Liver (tissue), 9 donors: ENCODE data around the gene NDRG2. TPM values are rescaled to one million over a fixed set of nuclear protein-coding genes. Genes with fewer than 3 reads are reported as not detected.

Experiments
- DNase-seq: peaks from one replicate; pipeline ENCODE4 v3.0.0-alpha.2; 2017; ENCODE audit warnings: low spot score
- H3K27ac ChIP-seq, 2 donors: one replicate each; pipeline ENCODE4 v1.7.0; 2013; ENCODE audit warnings: inconsistent platforms in 2 of 2, low read length in 2 of 2, control low read depth in 1 of 2, low read depth in 1 of 2, mild to moderate bottlenecking in 1 of 2
- H3K27me3 ChIP-seq, 4 donors: one replicate each; pipeline versions ENCODE4 v1.6.1 to v1.7.0; 2013; ENCODE audit warnings: low read length in 3 of 4, inconsistent platforms in 1 of 4, mild to moderate bottlenecking in 1 of 4, moderate library complexity in 1 of 4; ENCODE audit not compliant: control insufficient read depth in 4 of 4, insufficient read depth in 4 of 4
- H3K36me3 ChIP-seq, 4 donors: one replicate each; pipeline versions ENCODE4 v1.6.1 to v1.7.0; 2013; ENCODE audit warnings: low read length in 3 of 4, mild to moderate bottlenecking in 3 of 4, low read depth in 1 of 4, moderate library complexity in 1 of 4; ENCODE audit not compliant: control insufficient read depth in 4 of 4, insufficient read depth in 3 of 4
- H3K4me1 ChIP-seq, 4 donors: one replicate each; pipeline versions ENCODE4 v1.6.1 to v1.7.0; 2013; ENCODE audit warnings: low read length in 3 of 4, mild to moderate bottlenecking in 3 of 4, moderate library complexity in 1 of 4; ENCODE audit not compliant: control insufficient read depth in 4 of 4, insufficient read depth in 4 of 4
- H3K4me3 ChIP-seq, 3 donors: one replicate each; pipeline versions ENCODE4 v1.6.1 to v1.7.0; 2013; ENCODE audit warnings: low read length in 3 of 3, control low read depth in 1 of 3, low read depth in 1 of 3, mild to moderate bottlenecking in 1 of 3
- H3K9ac ChIP-seq, 2 donors: one replicate each; pipeline ENCODE4 v1.7.0; 2013; ENCODE audit warnings: low read length in 2 of 2, mild to moderate bottlenecking in 2 of 2, moderate library complexity in 2 of 2, control low read depth in 1 of 2, low read depth in 1 of 2
- H3K9me3 ChIP-seq, 4 donors: one replicate each; pipeline versions ENCODE4 v1.6.1 to v1.7.0; 2013; ENCODE audit warnings: low read length in 3 of 4; ENCODE audit not compliant: control insufficient read depth in 4 of 4
- ATF3 ChIP-seq: IDR thresholded peaks from 2 replicates; pipeline ENCODE4 v1.6.1; 2016; ENCODE audit warnings: antibody characterized with exemption
- CTCF ChIP-seq: fragments of 150-350 bp; IDR thresholded peaks from 2 replicates; pipeline ENCODE4 v1.5.1; 2017; ENCODE audit warnings: improper control_type of control experiment, low read depth, low read length; ENCODE audit not compliant: missing input control
- EGR1 ChIP-seq, 2 donors: IDR thresholded peaks; 2 replicates each; pipeline ENCODE4 v1.6.1; 2016 to 2018; ENCODE audit warnings: antibody characterized with exemption in 2 of 2, low read depth in 2 of 2
- FOXA1 ChIP-seq: IDR thresholded peaks from 2 replicates; pipeline ENCODE4 v1.6.1; 2016; ENCODE audit warnings: antibody characterized with exemption
- FOXA2 ChIP-seq: IDR thresholded peaks from 2 replicates; pipeline ENCODE4 v1.6.1; 2016; ENCODE audit warnings: antibody characterized with exemption
- GABPA ChIP-seq, 2 donors: IDR thresholded peaks in 1 of 2; conservative IDR thresholded peaks in 1 of 2; 2 replicates each; pipeline ENCODE4 v1.6.1; 2016; ENCODE audit warnings: antibody characterized with exemption in 2 of 2, mild to moderate bottlenecking in 1 of 2, moderate library complexity in 1 of 2
- HNF4A ChIP-seq, 2 donors: conservative IDR thresholded peaks; 2 replicates each; pipeline ENCODE4 v1.6.1; 2016; ENCODE audit warnings: antibody characterized with exemption in 2 of 2, mild to moderate bottlenecking in 2 of 2
- HNF4G ChIP-seq: IDR thresholded peaks from 2 replicates; pipeline ENCODE4 v1.6.1; 2016; ENCODE audit warnings: antibody characterized with exemption
- JUND ChIP-seq, 2 donors: IDR thresholded peaks; 2 replicates each; pipeline ENCODE4 v1.6.1; 2016; ENCODE audit warnings: antibody characterized with exemption in 2 of 2
- NR2F2 ChIP-seq: IDR thresholded peaks from 2 replicates; pipeline ENCODE4 v1.6.1; 2016; ENCODE audit warnings: antibody characterized with exemption
- RAD21 ChIP-seq, 2 donors: IDR thresholded peaks; 2 replicates each; pipeline ENCODE4 v1.6.1; 2016; ENCODE audit warnings: antibody characterized with exemption in 2 of 2, mild to moderate bottlenecking in 2 of 2
- REST ChIP-seq: IDR thresholded peaks from 2 replicates; pipeline ENCODE4 v1.6.1; 2016; ENCODE audit warnings: antibody characterized with exemption, mild to moderate bottlenecking
- RXRA ChIP-seq, 2 donors: IDR thresholded peaks; 2 replicates each; pipeline ENCODE4 v1.6.1; 2017 to 2018; ENCODE audit warnings: antibody characterized with exemption in 2 of 2, mild to moderate bottlenecking in 1 of 2
- SP1 ChIP-seq: IDR thresholded peaks from 2 replicates; pipeline ENCODE4 v1.6.1; 2018; ENCODE audit warnings: antibody characterized with exemption, mild to moderate bottlenecking
- TAF1 ChIP-seq: conservative IDR thresholded peaks from 2 replicates; pipeline ENCODE4 v1.6.1; 2016; ENCODE audit warnings: antibody characterized with exemption, mild to moderate bottlenecking
- YY1 ChIP-seq: IDR thresholded peaks from 2 replicates; pipeline ENCODE4 v1.6.1; 2016; ENCODE audit warnings: antibody characterized with exemption, mild to moderate bottlenecking
- ZBTB33 ChIP-seq: IDR thresholded peaks from 2 replicates; pipeline ENCODE4 v1.6.1; 2016; ENCODE audit warnings: antibody characterized with exemption
- WGBS: extraction: QIAGEN DNeasy Blood & Tissue Kit; methylation state at CpG from one replicate; pipeline ENCODE4 v1.1.7; 2013; 5-methylcytosine and 5-hydroxymethylcytosine counted together
- polyA plus RNA-seq, 2 donors: library from polyadenylated mRNA; stranded (reverse) in 1 of 2; unstranded in 1 of 2; fragments of 200-250 nt in 1 of 2; fragments of >200 nt in 1 of 2; fragmentation: Nextera tagmentation in 1 of 2; extraction: Ambion mirVana in 1 of 2; gene quantifications; one replicate each; pipeline versions ENCODE4 v1.2.1 to v1.2.3, GENCODE V29; 2013 to 2015
- total RNA-seq, 2 donors: library from RNA; depleted of rRNA; stranded (reverse); fragments of >200 nt; gene quantifications; one replicate each; pipeline ENCODE4 v1.2.3, GENCODE V29; 2014
- TF ChIP-seq, protein P1 (sequence below): IDR thresholded peaks from 2 replicates; pipeline ENCODE4 v1.6.1; 2016; ENCODE audit warnings: antibody characterized with exemption
- donor health status: healthy.
- donor health status: healthy.
- donor health status: healthy.
- donor health status: healthy.
- donor health status: healthy.

Gene NDRG2
- total and polyA plus RNA-seq, 4 donors: 72.9 to 191 (median 132) TPM

- H3K4me1 ChIP-seq: peaks cover 15 to 56% (median 44%) of the 10 kb centered on the region in 4 donors
- H3K27ac ChIP-seq: peak overlapping the region; percentile 72 to 84
These were observed 30.7 kb upstream of the NDRG2 start for GRCh38 chr14:21055432-21056117.

More at GRCh38 chr14:21055432-21056117, 30.7 kb upstream of the NDRG2 start:
- H3K9me3 ChIP-seq: no peaks in the 10 kb centered on the region
- H3K9ac ChIP-seq: peak overlapping the region in 1 of 2 donors; percentile 25
- H3K4me3 ChIP-seq: peak overlapping the region in 2 of 3 donors; percentile 10 to 24
- DNase-seq: peak; percentile 44
- 25% methylated on average over 5 of the region's 5 CpGs for WGBS
- no peaks in the 10 kb centered on the region for H3K27me3 ChIP-seq
- H3K36me3 ChIP-seq: no peaks in the 10 kb centered on the region
- TF ChIP-seq REST (peak; percentile 62), GABPA (IDR thresholded peaks at IDR 0.05 in 1 of 2, conservative IDR thresholded peaks at IDR 0.05 in 1 of 2) (peak in 1 of 2 donors; percentile 74), ZBTB33 (peak; percentile 83), RXRA (IDR thresholded peaks at IDR 0.05) (peak; percentile 88 to 96), YY1 (peak; percentile 93), NR2F2 (no peak), TAF1 (peak; percentile 73), EGR1 (IDR thresholded peaks at IDR 0.05; ENCODE audit: low read depth in 2 of 2) (peak; percentile 64 to 94), CTCF (peak; percentile 34), SP1 (peak; percentile 97), FOXA2 (peak; percentile 81), ATF3 (peak; percentile 71), FOXA1 (peak; percentile 70), RAD21 (IDR thresholded peaks at IDR 0.05) (peak; percentile 55 to 68), HNF4A (conservative IDR thresholded peaks at IDR 0.05) (peak; percentile 87 to 94), HNF4G (peak; percentile 63), JUND (IDR thresholded peaks at IDR 0.05) (peak; percentile 86 to 97)
- TF ChIP-seq, protein P1, sequence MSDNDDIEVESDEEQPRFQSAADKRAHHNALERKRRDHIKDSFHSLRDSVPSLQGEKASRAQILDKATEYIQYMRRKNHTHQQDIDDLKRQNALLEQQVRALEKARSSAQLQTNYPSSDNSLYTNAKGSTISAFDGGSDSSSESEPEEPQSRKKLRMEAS: peak; percentile 99
